Gastrocnemius medialis (tissue), 4 donors: ENCODE data around the gene POLL. TPM values are rescaled to one million over a fixed set of nuclear protein-coding genes. Genes with fewer than 3 reads are reported as not detected.

ENCODE experiments used
- ATAC-seq, 2 donors: fragments of 150-250 bp; one replicate each; pipeline ENCODE4 v1.9.1; 2016
- DNase-seq, 2 donors: peaks; one replicate each; pipeline ENCODE4 v3.0.0-alpha.2; 2019
- H3K27ac ChIP-seq, 4 donors: fragments of 200-600 bp; sonication (generic); 1 replicate in 1 of 4; 2 replicates in 3 of 4; pipeline ENCODE4 v1.5.1; 2016 to 2018; ENCODE audit warnings: mild to moderate bottlenecking in 2 of 4, moderate library complexity in 1 of 4
- H3K27me3 ChIP-seq, 3 donors: fragments of 200-600 bp; sonication (generic) in 2 of 3; 1 replicate in 1 of 3; 2 replicates in 2 of 3; pipeline versions ENCODE4 v1.5.1 to v1.6.0; 2016 to 2019; ENCODE audit warnings: mild to moderate bottlenecking in 1 of 3, moderate library complexity in 1 of 3
- H3K36me3 ChIP-seq, 2 donors: fragments of 200-600 bp; sonication (generic) in 1 of 2; one replicate each; pipeline ENCODE4 v1.5.1; 2017 to 2018
- H3K4me1 ChIP-seq, 2 donors: fragments of 200-600 bp; sonication (generic) in 1 of 2; one replicate each; pipeline ENCODE4 v1.5.1; 2016 to 2017; ENCODE audit warnings: mild to moderate bottlenecking in 2 of 2
- H3K4me3 ChIP-seq, 4 donors: fragments of 200-600 bp; sonication (generic) in 3 of 4; 1 replicate in 1 of 4; 2 replicates in 3 of 4; pipeline ENCODE4 v1.5.1; 2016 to 2019; ENCODE audit warnings: mild to moderate bottlenecking in 2 of 4
- H3K9me3 ChIP-seq, 3 donors: fragments of 200-600 bp; sonication (generic) in 2 of 3; 1 replicate in 1 of 3; 2 replicates in 2 of 3; pipeline ENCODE4 v1.5.1; 2016 to 2019
- POLR2A ChIP-seq, 2 donors: fragments of 450-650 bp; IDR thresholded peaks; one replicate each; pipeline ENCODE4 v1.6.1; 2017; ENCODE audit warnings: antibody characterized with exemption in 2 of 2, mild to moderate bottlenecking in 2 of 2, moderate library complexity in 2 of 2
- in situ Hi-C, 4 donors: fragments of 200-750 bp; cut with MboI; loops; one replicate each; pipeline versions ENCODE4 v1.15.0 to v1.8.0; 2017; ENCODE audit warnings: low sequenced_read_pairs in 4 of 4
- intact Hi-C: fragments of 100-400 bp; cut with DNase I; formaldehyde crosslinking; loops from one replicate; pipeline ENCODE4 v1.15.1; 2023; ENCODE audit warnings: low total_unique reads
- total RNA-seq, 4 donors: library from RNA; depleted of rRNA; stranded (reverse); fragments of >200 nt; gene quantifications; one replicate each; pipeline versions ENCODE4 v1.1.0 to v1.2.3, GENCODE V29; 2016
- TF ChIP-seq, protein P1 (sequence below), 5 experiments: fragments of 450-650 bp in 3 of 5; fragments of 200-600 bp in 2 of 5; sonication (generic) in 2 of 5; IDR thresholded peaks in 4 of 5; conservative IDR thresholded peaks in 1 of 5; 1 replicate in 4 of 5; 2 replicates in 1 of 5; pipeline ENCODE4 v1.5.1; 2016 to 2019; ENCODE audit warnings: antibody characterized with exemption in 5 of 5, mild to moderate bottlenecking in 3 of 5, moderate library complexity in 3 of 5

POLL gene
- total RNA-seq, 4 donors from 2014 or later, result 15.4 to 33.1 (median 29.4) TPM

DNA sequence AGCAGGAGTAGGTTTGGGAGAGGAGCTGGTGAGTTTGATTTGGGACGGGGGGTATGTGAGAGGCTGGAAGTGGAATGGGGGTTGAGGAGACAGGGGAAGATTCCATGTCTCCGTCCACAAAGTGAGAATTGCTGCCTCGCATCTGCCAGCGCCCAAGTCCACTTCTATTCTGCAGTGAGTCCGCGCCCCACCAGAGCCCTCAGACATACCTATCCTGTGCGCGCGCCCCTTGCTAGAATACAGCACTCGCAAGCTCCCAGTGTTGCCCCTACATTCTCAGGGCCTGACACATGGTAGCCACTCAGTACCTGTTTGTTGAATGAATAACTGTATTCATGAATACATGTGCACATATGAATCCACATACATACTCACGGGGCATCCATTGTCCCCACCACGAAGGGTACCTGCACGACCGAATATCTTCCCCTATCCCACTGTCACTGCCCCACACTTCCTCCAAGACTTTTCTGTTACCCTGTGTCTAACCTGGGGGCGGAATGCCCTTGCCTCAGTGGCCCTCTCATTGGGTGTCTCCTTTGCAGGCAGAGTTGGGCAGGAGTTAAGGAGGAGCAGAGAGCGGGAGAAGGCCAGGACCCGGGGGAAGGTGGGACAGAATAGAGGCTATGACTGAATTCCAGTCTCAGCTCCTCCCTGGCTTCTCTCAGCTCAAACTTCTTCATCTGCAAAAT, 19.9 kb downstream of the POLL start:
- no peak for TF ChIP-seq POLR2A (IDR thresholded peaks at IDR 0.05)
- TF ChIP-seq, protein P1, sequence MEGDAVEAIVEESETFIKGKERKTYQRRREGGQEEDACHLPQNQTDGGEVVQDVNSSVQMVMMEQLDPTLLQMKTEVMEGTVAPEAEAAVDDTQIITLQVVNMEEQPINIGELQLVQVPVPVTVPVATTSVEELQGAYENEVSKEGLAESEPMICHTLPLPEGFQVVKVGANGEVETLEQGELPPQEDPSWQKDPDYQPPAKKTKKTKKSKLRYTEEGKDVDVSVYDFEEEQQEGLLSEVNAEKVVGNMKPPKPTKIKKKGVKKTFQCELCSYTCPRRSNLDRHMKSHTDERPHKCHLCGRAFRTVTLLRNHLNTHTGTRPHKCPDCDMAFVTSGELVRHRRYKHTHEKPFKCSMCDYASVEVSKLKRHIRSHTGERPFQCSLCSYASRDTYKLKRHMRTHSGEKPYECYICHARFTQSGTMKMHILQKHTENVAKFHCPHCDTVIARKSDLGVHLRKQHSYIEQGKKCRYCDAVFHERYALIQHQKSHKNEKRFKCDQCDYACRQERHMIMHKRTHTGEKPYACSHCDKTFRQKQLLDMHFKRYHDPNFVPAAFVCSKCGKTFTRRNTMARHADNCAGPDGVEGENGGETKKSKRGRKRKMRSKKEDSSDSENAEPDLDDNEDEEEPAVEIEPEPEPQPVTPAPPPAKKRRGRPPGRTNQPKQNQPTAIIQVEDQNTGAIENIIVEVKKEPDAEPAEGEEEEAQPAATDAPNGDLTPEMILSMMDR (IDR thresholded peaks at IDR 0.05 in 4 of 5, conservative IDR thresholded peaks at IDR 0.05 in 1 of 5), result no peak
- no peak overlapping the region for H3K4me3 ChIP-seq
- H3K27ac ChIP-seq, result no peak overlapping the region
- intact Hi-C loops (no loop called here), in situ Hi-C loops (loop anchor here (10.0 to 25.0 kb wide), 4 partner anchors 256 to 353 kb away; no protein-coding TSS in a partner anchor)
- DNase-seq (no peak), ATAC-seq (no peak)
- peaks cover 11 to 18% of the 10 kb centered on the region in 2 donors for H3K4me1 ChIP-seq
- H3K9me3 ChIP-seq, result peaks cover 0 to 8% (median 6%) of the 10 kb centered on the region in 3 donors
- peaks cover 32 to 50% (median 37%) of the 10 kb centered on the region in 3 donors for H3K27me3 ChIP-seq
- no peaks in the 10 kb centered on the region for H3K36me3 ChIP-seq

DNA sequence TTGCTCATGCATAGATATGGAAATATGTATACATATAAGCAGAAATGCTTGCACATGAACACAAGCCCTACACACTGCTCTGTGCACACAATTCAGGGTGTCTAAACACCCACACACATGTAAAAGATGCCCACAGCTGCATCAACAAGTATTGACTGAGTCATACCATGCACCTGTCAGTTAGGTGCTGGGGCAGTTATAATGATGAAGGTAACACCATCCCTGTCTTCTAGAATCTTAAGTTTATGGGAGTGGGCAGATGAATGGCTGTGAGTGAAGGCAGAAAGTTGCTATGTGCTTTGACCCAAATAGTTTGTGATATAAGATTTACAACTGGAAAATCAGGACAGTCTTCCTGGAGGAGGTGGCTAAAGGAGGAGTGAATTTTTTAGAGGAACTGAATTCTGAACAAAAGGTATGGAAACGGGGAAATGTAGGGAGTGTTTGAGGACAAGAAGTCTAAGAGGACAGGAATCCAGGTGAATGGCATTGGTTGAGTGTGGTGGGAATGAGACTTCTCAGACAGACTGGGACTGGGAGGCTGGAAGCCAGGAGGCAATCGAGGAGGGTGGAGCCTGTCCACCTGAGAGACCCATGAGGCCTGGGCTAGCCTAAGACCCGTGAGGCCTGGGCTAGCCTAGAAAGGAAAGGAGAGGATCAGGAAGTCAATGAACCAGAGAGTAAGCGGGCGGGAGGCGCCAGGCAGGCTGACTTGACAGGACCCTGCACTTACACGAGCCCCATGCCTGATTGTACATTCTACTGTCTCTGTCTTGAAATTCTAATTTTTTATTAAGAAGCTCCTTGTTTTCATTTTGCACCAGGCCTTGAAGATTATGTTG, 20.7 kb downstream of the POLL start:
- in situ Hi-C loops (loop anchor here (10.0 to 25.0 kb wide), 4 partner anchors 255 to 353 kb away; no protein-coding TSS in a partner anchor), intact Hi-C loops (no loop called here)
- no peak overlapping the region for H3K27ac ChIP-seq
- DNase-seq (no peak), ATAC-seq (no peak)
- H3K4me1 ChIP-seq, result peaks cover 11 to 18% of the 10 kb centered on the region in 2 donors
- peaks cover 32 to 53% (median 37%) of the 10 kb centered on the region in 3 donors for H3K27me3 ChIP-seq
- H3K36me3 ChIP-seq, result no peaks in the 10 kb centered on the region
- TF ChIP-seq POLR2A (IDR thresholded peaks at IDR 0.05), result no peak
- TF ChIP-seq, protein P1 (IDR thresholded peaks at IDR 0.05 in 4 of 5, conservative IDR thresholded peaks at IDR 0.05 in 1 of 5), result no peak
- peaks cover 0 to 2% (median 1%) of the 10 kb centered on the region in 3 donors for H3K9me3 ChIP-seq
- no peak overlapping the region for H3K4me3 ChIP-seq

DNA sequence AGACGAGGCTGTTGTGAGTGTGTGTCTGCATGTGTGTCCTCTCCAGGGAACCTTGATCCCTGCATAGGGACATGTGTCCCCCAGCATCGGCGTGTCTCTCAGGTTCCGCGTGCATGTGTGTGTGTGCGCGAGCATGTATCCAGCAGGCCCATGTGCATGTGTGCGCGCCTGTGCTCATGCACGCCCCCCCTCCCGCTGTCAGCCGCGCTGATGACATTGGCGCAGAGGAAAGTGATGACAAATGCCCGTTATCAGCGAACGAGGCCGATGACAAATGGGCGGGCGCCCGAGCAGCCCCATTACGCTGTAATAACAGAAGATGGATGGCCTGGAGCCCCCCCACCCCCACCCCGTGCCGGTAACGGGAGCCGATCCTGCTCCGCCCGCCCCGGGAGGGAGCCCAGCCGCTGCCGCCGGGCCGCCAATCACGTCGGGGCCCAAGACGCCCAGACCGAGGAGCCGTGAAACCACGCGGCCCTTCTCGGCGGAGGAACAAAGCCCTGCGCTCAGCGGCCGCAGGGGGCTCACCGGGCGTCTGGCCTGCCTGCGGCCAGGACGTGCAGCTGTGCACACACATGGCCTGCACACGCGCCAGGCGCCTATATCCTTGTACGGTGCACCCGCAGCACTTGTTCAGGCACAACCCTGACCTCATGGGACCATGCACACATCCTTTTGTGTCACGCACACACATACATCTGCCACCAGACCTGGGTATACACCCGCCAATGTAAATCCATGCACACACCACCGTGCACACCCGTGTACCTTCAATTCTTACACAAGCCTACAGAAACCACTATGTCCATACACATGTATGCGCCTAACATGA, 21.5 kb downstream of the POLL start:
- ATAC-seq, result no peak
- peaks cover 11 to 18% of the 10 kb centered on the region in 2 donors for H3K4me1 ChIP-seq
- no peaks in the 10 kb centered on the region for H3K36me3 ChIP-seq
- in situ Hi-C loops (loop anchor here (10.0 to 25.0 kb wide), 4 partner anchors 254 to 352 kb away; no protein-coding TSS in a partner anchor), intact Hi-C loops (no loop called here)
- H3K27me3 ChIP-seq, result peaks cover 32 to 53% (median 42%) of the 10 kb centered on the region in 3 donors
- no peak for TF ChIP-seq POLR2A (IDR thresholded peaks at IDR 0.05)
- TF ChIP-seq, protein P1 (IDR thresholded peaks at IDR 0.05 in 4 of 5, conservative IDR thresholded peaks at IDR 0.05 in 1 of 5), result no peak
- DNase-seq, result no peak
- H3K9me3 ChIP-seq, result no peaks in the 10 kb centered on the region
- H3K27ac ChIP-seq, result no peak overlapping the region
- peak overlapping the region in 3 of 4 donors; percentile 7 to 39 (median 13) for H3K4me3 ChIP-seq

DNA sequence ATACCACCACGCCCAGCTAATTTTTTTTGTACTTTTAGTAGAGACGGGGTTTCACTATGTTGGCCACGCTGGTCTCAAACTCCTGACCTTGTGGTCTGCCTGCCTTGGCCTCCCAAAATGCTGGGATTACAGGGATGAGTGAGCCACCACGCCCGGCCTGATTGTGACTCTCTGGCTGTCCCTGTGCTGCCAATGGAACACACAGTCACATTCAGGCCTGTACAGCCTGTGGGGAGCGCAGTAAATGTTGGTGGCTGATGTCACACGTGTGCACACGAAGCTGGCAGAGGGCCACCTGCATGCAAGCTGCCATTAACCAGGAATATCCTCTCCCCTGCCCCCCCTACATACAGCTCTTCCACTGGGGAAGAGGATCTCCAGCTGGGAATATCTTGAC, 22.1 kb downstream of the POLL start:
- H3K4me3 ChIP-seq, result peak overlapping the region in 1 of 4 donors; percentile 13
- H3K4me1 ChIP-seq, result peaks cover 11 to 18% of the 10 kb centered on the region in 2 donors
- TF ChIP-seq, protein P1 (IDR thresholded peaks at IDR 0.05 in 4 of 5, conservative IDR thresholded peaks at IDR 0.05 in 1 of 5), result no peak
- TF ChIP-seq POLR2A (IDR thresholded peaks at IDR 0.05), result no peak
- H3K36me3 ChIP-seq, result no peaks in the 10 kb centered on the region
- no peak for ATAC-seq
- in situ Hi-C loops, result loop anchor here (10.0 to 25.0 kb wide), 4 partner anchors 254 to 351 kb away; no protein-coding TSS in a partner anchor
- DNase-seq, result no peak
- H3K27me3 ChIP-seq, result peaks cover 32 to 53% (median 43%) of the 10 kb centered on the region in 3 donors
- no peaks in the 10 kb centered on the region for H3K9me3 ChIP-seq
- H3K27ac ChIP-seq, result no peak overlapping the region
- intact Hi-C loops, result no loop called here
